GM18508 (cell line): Measurements from ENCODE around the gene RPP40.
"Not testable (repeated sequence)": the region's sequence is repeated elsewhere in the genome, so short reads cannot be mapped to it uniquely, and the experiment has no call there.

ENCODE experiments used
- ATAC-seq: cut with Tn5 transposase; IDR thresholded peaks from one replicate; pipeline ENCODE4 v1.9.1; 2021; ENCODE audit warnings: moderate number of reproducible peaks; ENCODE audit not compliant: insufficient read depth, unreplicated experiment

Gene RPP40

GRCh38 chr6:5023923-5024322 lies 20.1 kb upstream of the RPP40 start:
- ATAC-seq = no peak

GRCh38 chr6:5020142-5020541 lies 16.3 kb upstream of the RPP40 start:
- ATAC-seq = no peak

- ATAC-seq = no peak
Measured at GRCh38 chr6:5014072-5014561, 10.3 kb upstream of the RPP40 start.

GRCh38 chr6:5012519-5012918 lies 8.7 kb upstream of the RPP40 start:
- no peak for ATAC-seq

GRCh38 chr6:5011346-5011745 lies 7.5 kb upstream of the RPP40 start:
- ATAC-seq = no peak

- ATAC-seq = no peak
Measured at GRCh38 chr6:5007531-5007930, 3.7 kb upstream of the RPP40 start.

GRCh38 chr6:5006222-5006621 lies 2.4 kb upstream of the RPP40 start:
- no peak for ATAC-seq

GRCh38 chr6:5005038-5005433 lies 1.2 kb upstream of the RPP40 start:
- ATAC-seq = not testable (repeated sequence)

- ATAC-seq = no peak
Measured at GRCh38 chr6:5004373-5005037, 668 bp upstream of the RPP40 start.

- ATAC-seq = no peak
Measured at GRCh38 chr6:4999586-4999985, 4.3 kb downstream of the RPP40 start.

- no peak for ATAC-seq
Measured at GRCh38 chr6:4997862-4998261, 6.0 kb downstream of the RPP40 start.

- no peak for ATAC-seq
Measured at GRCh38 chr6:4994741-4995140, 9.1 kb downstream of the RPP40 start.

- no peak for ATAC-seq
Measured at GRCh38 chr6:4987432-4987831, 16.4 kb downstream of the RPP40 start.

GRCh38 chr6:4986999-4987398 lies 16.8 kb downstream of the RPP40 start:
- no peak for ATAC-seq

- ATAC-seq = no peak
Measured at GRCh38 chr6:4983322-4983721, 20.5 kb downstream of the RPP40 start.

GRCh38 chr6:4981761-4982160 lies 22.1 kb downstream of the RPP40 start:
- ATAC-seq = no peak

- ATAC-seq = no peak
Measured at GRCh38 chr6:4979426-4979825, 24.4 kb downstream of the RPP40 start.

GRCh38 chr6:4977468-4977867 lies 26.4 kb downstream of the RPP40 start:
- ATAC-seq = no peak

- ATAC-seq = no peak
Measured at GRCh38 chr6:4975506-4975905, 28.3 kb downstream of the RPP40 start.

GRCh38 chr6:4974962-4975361 lies 28.9 kb downstream of the RPP40 start:
- ATAC-seq = no peak

GRCh38 chr6:4973982-4974745 lies 29.7 kb downstream of the RPP40 start:
- no peak for ATAC-seq

- ATAC-seq = no peak
Measured at GRCh38 chr6:4973415-4973814, 30.4 kb downstream of the RPP40 start.
